Testis (tissue), 3 donors: ENCODE measurements around the gene IQSEC1. TPM values are rescaled to one million over a fixed set of nuclear protein-coding genes. Genes with fewer than 3 reads are reported as not detected.

Experiments
- DNase-seq: peaks from one replicate; pipeline ENCODE4 v3.0.0-alpha.2; 2019
- H3K27ac ChIP-seq, 2 donors: fragments of 200-600 bp; sonication (generic); one replicate each; pipeline ENCODE4 v1.5.1; 2019
- H3K27me3 ChIP-seq: fragments of 200-600 bp; sonication (generic); one replicate; pipeline ENCODE4 v1.5.1; 2019
- H3K36me3 ChIP-seq: fragments of 200-600 bp; sonication (generic); one replicate; pipeline ENCODE4 v1.5.1; 2017; ENCODE audit warnings: low read depth; ENCODE audit errors: missing control alignments
- H3K4me1 ChIP-seq: fragments of 200-600 bp; sonication (generic); one replicate; pipeline ENCODE4 v1.5.1; 2019
- H3K4me3 ChIP-seq, 2 donors: fragments of 200-600 bp; sonication (generic); one replicate each; pipeline ENCODE4 v1.5.1; 2017 to 2019
- H3K9me3 ChIP-seq: fragments of 200-600 bp; sonication (generic); one replicate; pipeline ENCODE4 v1.5.1; 2017
- CTCF ChIP-seq, 3 experiments: fragments of 450-650 bp in 2 of 3; fragments of 200-600 bp in 1 of 3; sonication (generic) in 1 of 3; IDR thresholded peaks; one replicate each; pipeline ENCODE4 v1.5.1; 2016 to 2019; ENCODE audit warnings: antibody characterized with exemption in 3 of 3, mild to moderate bottlenecking in 2 of 3, moderate library complexity in 1 of 3
- POLR2A ChIP-seq: fragments of 450-650 bp; IDR thresholded peaks from one replicate; pipeline ENCODE4 v1.6.1; 2017; ENCODE audit warnings: antibody characterized with exemption, mild to moderate bottlenecking, moderate library complexity
- WGBS, 2 donors: methylation state at CpG; one replicate each; pipeline ENCODE4 v1.1.5; 2018; 5-methylcytosine and 5-hydroxymethylcytosine counted together
- intact Hi-C: fragments of 100-400 bp; cut with DNase I; formaldehyde crosslinking; loops from one replicate; pipeline ENCODE4 v1.15.1; 2023; ENCODE audit warnings: low total_unique reads
- polyA plus RNA-seq: library from polyadenylated mRNA; stranded (reverse); fragments of 350-450 nt; fragmentation: Illumina TruSeq; extraction: RNeasy Lipid Tissue Mini Kit (QIAGEN cat#74804); gene quantifications from one replicate; pipeline ENCODE4 v1.2.3, GENCODE V29; 2014; ENCODE audit warnings: low read depth, low replicate concordance; ENCODE audit not compliant: insufficient read depth
- total RNA-seq, 2 donors: library from RNA; depleted of rRNA; stranded (reverse); fragments of >200 nt; gene quantifications; one replicate each; pipeline ENCODE4 v1.2.3, GENCODE V29; 2016

Gene IQSEC1
- total and polyA plus RNA-seq, 3 donors from 2014 or later = 32.9 to 89.4 (median 74.3) TPM

DNA sequence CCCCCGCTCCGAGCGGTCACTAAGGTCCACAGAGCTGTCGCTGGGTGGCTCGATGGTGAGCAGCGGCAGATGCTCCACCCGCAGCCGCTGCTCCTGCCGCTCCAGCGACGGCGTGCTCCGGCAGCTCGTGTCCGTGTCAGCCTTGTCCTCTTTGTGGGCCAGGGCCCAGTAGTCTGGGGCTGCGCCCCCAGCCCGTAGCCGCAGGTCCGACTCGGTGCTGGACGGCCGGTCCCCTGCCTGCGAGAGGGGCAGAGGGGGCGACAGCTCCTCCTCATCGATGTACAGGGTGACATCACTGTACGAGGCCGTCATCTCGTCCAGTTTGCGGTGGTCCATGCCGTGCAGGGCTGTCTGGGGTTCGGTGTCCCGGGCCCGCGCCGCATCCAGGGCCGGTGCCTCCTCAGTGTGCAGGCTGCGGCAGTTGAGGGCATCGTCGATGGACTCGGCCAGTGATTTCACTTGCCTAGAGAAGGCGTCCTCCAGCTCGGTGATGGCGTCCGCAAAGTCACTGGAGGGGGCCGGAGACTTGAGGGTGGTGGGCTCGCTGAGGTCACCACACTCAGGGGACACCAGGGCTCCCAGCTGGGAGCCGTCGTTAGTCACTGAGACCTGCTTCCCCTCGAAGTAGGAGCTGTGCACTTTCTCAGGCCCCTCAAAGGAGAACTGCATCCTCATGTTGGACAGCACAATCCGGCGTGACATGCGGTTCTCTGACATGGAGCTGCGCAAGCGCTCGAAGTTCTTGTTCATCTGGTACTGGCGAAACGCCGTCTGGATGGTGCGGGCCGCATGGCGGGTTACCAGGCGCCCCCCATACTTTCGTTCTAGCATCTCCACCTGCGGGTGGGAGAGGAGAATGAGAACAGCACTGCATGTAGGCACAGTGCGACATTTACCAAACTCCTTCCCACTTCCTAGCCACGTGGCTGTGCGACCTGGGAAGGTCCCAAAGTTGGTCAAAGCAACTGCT lies 137.1 kb downstream of the IQSEC1 start:
- Histone ChIP-seq H3K27ac (no peak overlapping the region), H3K36me3 (no peaks in the 10 kb centered on the region), H3K27me3 (no peaks in the 10 kb centered on the region), H3K4me1 (peaks cover 46% of the 10 kb centered on the region), H3K9me3 (no peaks in the 10 kb centered on the region), H3K4me3 (no peak overlapping the region)
- WGBS, 2 donors = 95 to 97% methylated on average over 26 to 67 of the region's 67 CpGs
- DNase-seq = no peak
- TF ChIP-seq POLR2A (no peak), CTCF (IDR thresholded peaks at IDR 0.05) (no peak)
- intact Hi-C loops = no loop called here

GRCh38 chr3:12935023-12935860 lies 138.0 kb downstream of the IQSEC1 start:
- H3K9me3 ChIP-seq = no peaks in the 10 kb centered on the region
- 94 to 100% methylated on average over 6 to 37 of the region's 37 CpGs for WGBS, 2 donors
- DNase-seq = no peak
- TF ChIP-seq CTCF (IDR thresholded peaks at IDR 0.05) = no peak
- TF ChIP-seq POLR2A = no peak
- peaks cover 46% of the 10 kb centered on the region for H3K4me1 ChIP-seq
- intact Hi-C loops = no loop called here
- H3K4me3 ChIP-seq = no peak overlapping the region
- H3K27me3 ChIP-seq = no peaks in the 10 kb centered on the region
- H3K36me3 ChIP-seq = no peaks in the 10 kb centered on the region
- H3K27ac ChIP-seq = peak overlapping the region; percentile 61 to 65

GRCh38 chr3:12934431-12934830 lies 138.8 kb downstream of the IQSEC1 start:
- H3K9me3 ChIP-seq = no peaks in the 10 kb centered on the region
- 48 to 56% methylated on average over 7 to 8 of the region's 8 CpGs for WGBS, 2 donors
- H3K27me3 ChIP-seq = no peaks in the 10 kb centered on the region
- TF ChIP-seq CTCF (IDR thresholded peaks at IDR 0.05) = no peak
- TF ChIP-seq POLR2A = no peak
- intact Hi-C loops = no loop called here
- no peaks in the 10 kb centered on the region for H3K36me3 ChIP-seq
- H3K4me3 ChIP-seq = no peak overlapping the region
- peak; percentile 52 for DNase-seq
- peaks cover 45% of the 10 kb centered on the region for H3K4me1 ChIP-seq
- peak overlapping the region; percentile 61 to 65 for H3K27ac ChIP-seq

GRCh38 chr3:12933901-12934300 lies 139.3 kb downstream of the IQSEC1 start:
- intact Hi-C loops = no loop called here
- no peak for DNase-seq
- peak overlapping the region in 1 of 2 donors; percentile 61 for H3K27ac ChIP-seq
- 88 to 92% methylated on average over 7 of the region's 7 CpGs for WGBS, 2 donors
- no peaks in the 10 kb centered on the region for H3K27me3 ChIP-seq
- no peaks in the 10 kb centered on the region for H3K36me3 ChIP-seq
- H3K9me3 ChIP-seq = no peaks in the 10 kb centered on the region
- peaks cover 40% of the 10 kb centered on the region for H3K4me1 ChIP-seq
- TF ChIP-seq CTCF (IDR thresholded peaks at IDR 0.05) (no peak), POLR2A (no peak)
- no peak overlapping the region for H3K4me3 ChIP-seq
